Activated B cell treated with CpG ODN at 0.5 μM for 24 hours (primary cell): ENCODE data around the gene RETREG2. TPM values are rescaled to one million over a fixed set of nuclear protein-coding genes. Genes with fewer than 3 reads are reported as not detected.

Experiments used
- ATAC-seq: fragments of 200-7000 bp; cut with Tn5 transposase; one replicate; pipeline ENCODE4 v1.10.0; 2021; ENCODE audit warnings: low read depth, mild to moderate bottlenecking, moderate library complexity
- CTCF ChIA-PET: fragments of 350-600 bp; sonication (Branson Sonifier 250); formaldehyde crosslinking; loops from one replicate; lab custom pipeline; 2021; ENCODE audit warnings: antibody characterized with exemption; lab: Charles Lee
- POLR2A ChIA-PET: fragments of 350-600 bp; sonication (Branson Sonifier 250); formaldehyde crosslinking; loops from one replicate; lab custom pipeline; 2021; ENCODE audit warnings: antibody characterized with exemption; lab: Charles Lee
- DNase-seq: peaks from one replicate; pipeline ENCODE4 v3.0.0; 2022
- H3K27ac Mint-ChIP-seq: one replicate; pipeline ENCODE4 v1.8.0; 2020; ENCODE audit warnings: mixed read lengths
- H3K27me3 Mint-ChIP-seq: one replicate; pipeline ENCODE4 v1.8.0; 2021; ENCODE audit warnings: mixed read lengths
- H3K36me3 Mint-ChIP-seq: one replicate; pipeline ENCODE4 v1.8.0; 2021; ENCODE audit warnings: low read depth, mixed read lengths
- H3K4me1 Mint-ChIP-seq: one replicate; pipeline ENCODE4 v1.8.0; 2021; ENCODE audit warnings: mixed read lengths
- H3K4me3 Mint-ChIP-seq: one replicate; pipeline ENCODE4 v1.8.0; 2020; ENCODE audit warnings: mild to moderate bottlenecking, mixed read lengths
- H3K9me3 Mint-ChIP-seq: one replicate; pipeline ENCODE4 v1.8.0; 2020; ENCODE audit warnings: mixed read lengths
- CTCF ChIP-seq: fragments of 200-600 bp; IDR thresholded peaks from one replicate; pipeline ENCODE4 v1.8.0; 2022; ENCODE audit warnings: antibody characterized with exemption, mild to moderate bottlenecking
- intact Hi-C: fragments of 100-400 bp; cut with micrococcal nuclease; formaldehyde crosslinking; loops from one replicate; pipeline ENCODE4 v1.15.1; 2024
- total RNA-seq: library from RNA; stranded (reverse); gene quantifications from 2 replicates; pipeline ENCODE4 v1.2.3, GENCODE V29; 2022

Gene RETREG2
- total RNA-seq, 1 donor from 2014 or later, result 78.6 TPM

- peaks cover 34% of the 10 kb centered on the region for H3K36me3 Mint-ChIP-seq
- H3K9me3 Mint-ChIP-seq, result no peaks in the 10 kb centered on the region
- intact Hi-C loops, result no loop called here
- CTCF ChIA-PET, result interaction anchor here (1.6 to 8.3 kb wide), 7 partner anchors 14 to 259 kb away, joined by 4 to 53 read pairs (median 40); partner anchors contain the start of gene IHH
- POLR2A ChIA-PET, result interaction anchor here (0.6 kb wide), 1 partner anchor 49 kb away, joined by 3 read pairs; the partner anchor contains the start of gene ZFAND2B
- DNase-seq (no peak), ATAC-seq (no peak)
- no peak overlapping the region for H3K4me3 Mint-ChIP-seq
- no peaks in the 10 kb centered on the region for H3K27me3 Mint-ChIP-seq
- TF ChIP-seq CTCF, result no peak
- no peak overlapping the region for H3K27ac Mint-ChIP-seq
- H3K4me1 Mint-ChIP-seq, result peaks cover 16% of the 10 kb centered on the region
These were observed 20.7 kb upstream of the RETREG2 start for GRCh38 chr2:219157396-219157795.

GRCh38 chr2:219158025-219158424 lies 20.1 kb upstream of the RETREG2 start:
- ChIA-PET CTCF (interaction anchor here (0.6 to 8.3 kb wide), 9 partner anchors 13 to 142 kb away, joined by 3 to 53 read pairs (median 12); partner anchors contain the start of genes CNPPD1, IHH and SLC23A3), POLR2A (interaction anchor here (0.6 to 2.6 kb wide), 2 partner anchors 60 to 137 kb away, joined by 4 to 11 read pairs; no protein-coding TSS in a partner anchor)
- no peak for TF ChIP-seq CTCF
- intact Hi-C loops, result no loop called here
- H3K27me3 Mint-ChIP-seq, result no peaks in the 10 kb centered on the region
- H3K4me1 Mint-ChIP-seq, result peaks cover 16% of the 10 kb centered on the region
- no peak overlapping the region for H3K4me3 Mint-ChIP-seq
- no peak for ATAC-seq
- no peak overlapping the region for H3K27ac Mint-ChIP-seq
- no peak for DNase-seq
- H3K9me3 Mint-ChIP-seq, result no peaks in the 10 kb centered on the region
- peaks cover 34% of the 10 kb centered on the region for H3K36me3 Mint-ChIP-seq

GRCh38 chr2:219158586-219158985 lies 19.5 kb upstream of the RETREG2 start:
- intact Hi-C loops, result no loop called here
- Mint-ChIP-seq H3K4me3 (no peak overlapping the region), H3K9me3 (no peaks in the 10 kb centered on the region), H3K36me3 (peaks cover 30% of the 10 kb centered on the region), H3K27ac (no peak overlapping the region), H3K27me3 (no peaks in the 10 kb centered on the region), H3K4me1 (peaks cover 16% of the 10 kb centered on the region)
- no peak for ATAC-seq
- no peak for DNase-seq
- no peak for TF ChIP-seq CTCF
- POLR2A ChIA-PET, result interaction anchor here (0.6 to 2.6 kb wide), 5 partner anchors 18 to 137 kb away, joined by 4 to 11 read pairs (median 7); partner anchors contain the start of genes ABCB6 and CNPPD1
- CTCF ChIA-PET, result interaction anchor here (0.6 to 8.3 kb wide), 13 partner anchors 12 to 145 kb away, joined by 3 to 53 read pairs (median 6); partner anchors contain the start of genes CNPPD1, IHH and SLC23A3

GRCh38 chr2:219159771-219160185 lies 18.3 kb upstream of the RETREG2 start:
- no peak for DNase-seq
- no peaks in the 10 kb centered on the region for H3K27me3 Mint-ChIP-seq
- intact Hi-C loops, result loop anchor here (1.0 to 5.0 kb wide), 17 partner anchors 12 to 448 kb away; partner anchors contain the start of genes ABCB6, ANKZF1, ATG9A and CNPPD1
- ChIA-PET POLR2A (interaction anchor here (0.6 to 2.6 kb wide), 13 partner anchors 16 to 382 kb away, joined by 3 to 11 read pairs (median 4); partner anchors contain the start of genes ABCB6, CNPPD1, DNPEP and ZFAND2B), CTCF (interaction anchor here (0.6 to 8.3 kb wide), 15 partner anchors 11 to 370 kb away, joined by 3 to 53 read pairs (median 6); partner anchors contain the start of genes CNPPD1, IHH and SLC23A3)
- H3K9me3 Mint-ChIP-seq, result no peaks in the 10 kb centered on the region
- no peak for ATAC-seq
- peaks cover 16% of the 10 kb centered on the region for H3K4me1 Mint-ChIP-seq
- TF ChIP-seq CTCF, result no peak
- peak overlapping the region; percentile 98 for H3K27ac Mint-ChIP-seq
- peaks cover 27% of the 10 kb centered on the region for H3K36me3 Mint-ChIP-seq
- H3K4me3 Mint-ChIP-seq, result peak overlapping the region; percentile 96
